ENCODE data around the gene ARID1B.

DNA sequence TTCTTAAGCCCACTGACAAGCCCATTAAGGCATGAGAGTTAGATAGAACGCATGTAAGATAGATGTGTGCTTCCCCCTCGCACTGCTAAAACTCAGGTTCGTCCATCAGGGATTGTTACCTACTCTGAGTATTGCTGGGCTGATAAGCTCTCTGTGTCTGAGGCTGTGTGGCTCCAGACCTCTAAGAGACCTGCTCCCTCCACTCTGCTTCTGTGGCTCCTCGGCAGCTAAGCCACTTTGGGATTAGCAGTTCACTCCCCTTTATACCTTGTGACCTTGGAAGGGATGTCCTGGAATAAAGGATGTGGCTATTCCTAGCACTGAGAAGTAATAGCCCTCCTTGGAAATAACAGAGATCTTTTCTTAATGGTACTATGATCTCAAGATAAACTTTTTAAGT lies 381.3 kb downstream of the ARID1B start:
- TF ChIP-seq CTCF (tag by site-specific recombination; IDR thresholded peaks at IDR 0.05) (no peak), SCRT2 (tag by site-specific recombination; IDR thresholded peaks at IDR 0.05) (no peak), HOXA7 (CRISPR knock-in tag; IDR thresholded peaks at IDR 0.05; ENCODE audit: borderline replicate concordance) (no peak), ZBTB8A (tag by site-specific recombination; IDR thresholded peaks at IDR 0.05) (no peak), ZNF654 (tag by site-specific recombination; IDR thresholded peaks at IDR 0.05; ENCODE audit: low read depth) (no peak), KLF1 (tag by site-specific recombination; IDR thresholded peaks at IDR 0.05) (no peak)

All from HEK293 (cell line).